ENCODE data around the gene SERPINB6. TPM values are rescaled to one million over a fixed set of nuclear protein-coding genes. Genes with fewer than 3 reads are reported as not detected.

Gene SERPINB6
- total RNA-seq, 1 donor from 2014 or later, result 14.0 TPM

- peaks cover 9% of the 10 kb centered on the region for H3K27me3 Mint-ChIP-seq (ENCODE audit: unreplicated experiment)
- peak overlapping the region; percentile 86 for H3K4me3 Mint-ChIP-seq (ENCODE audit: unreplicated experiment)
- H3K9me3 Mint-ChIP-seq (ENCODE audit: unreplicated experiment), result peaks cover 4% of the 10 kb centered on the region
- H3K36me3 Mint-ChIP-seq (ENCODE audit: unreplicated experiment), result no peaks in the 10 kb centered on the region
- peak overlapping the region; percentile 9 for H3K27ac Mint-ChIP-seq (ENCODE audit: unreplicated experiment)
- no peak for TF ChIP-seq CTCF (IDR thresholded peaks at IDR 0.05; ENCODE audit: partially characterized antibody, unreplicated experiment)
- peaks cover 21% of the 10 kb centered on the region for H3K4me1 Mint-ChIP-seq (ENCODE audit: low read depth, unreplicated experiment)
- DNase-seq, result no peak
These were observed 70.3 kb downstream of the SERPINB6 start for GRCh38 chr6:2900821-2901644.

- no peak for TF ChIP-seq CTCF (IDR thresholded peaks at IDR 0.05; ENCODE audit: partially characterized antibody, unreplicated experiment)
- Mint-ChIP-seq H3K4me3 (ENCODE audit: unreplicated experiment) (peak overlapping the region; percentile 86), H3K36me3 (ENCODE audit: unreplicated experiment) (no peaks in the 10 kb centered on the region), H3K27me3 (ENCODE audit: unreplicated experiment) (peaks cover 9% of the 10 kb centered on the region), H3K9me3 (ENCODE audit: unreplicated experiment) (peaks cover 4% of the 10 kb centered on the region), H3K4me1 (ENCODE audit: low read depth, unreplicated experiment) (peaks cover 21% of the 10 kb centered on the region), H3K27ac (ENCODE audit: unreplicated experiment) (no peak overlapping the region)
- DNase-seq, result no peak
These were observed 71.1 kb downstream of the SERPINB6 start for GRCh38 chr6:2900221-2900807.

- Mint-ChIP-seq H3K27ac (ENCODE audit: unreplicated experiment) (no peak overlapping the region), H3K9me3 (ENCODE audit: unreplicated experiment) (peaks cover 4% of the 10 kb centered on the region), H3K27me3 (ENCODE audit: unreplicated experiment) (peaks cover 9% of the 10 kb centered on the region), H3K4me3 (ENCODE audit: unreplicated experiment) (no peak overlapping the region), H3K36me3 (ENCODE audit: unreplicated experiment) (no peaks in the 10 kb centered on the region), H3K4me1 (ENCODE audit: low read depth, unreplicated experiment) (peaks cover 21% of the 10 kb centered on the region)
- DNase-seq, result no peak
- TF ChIP-seq CTCF (IDR thresholded peaks at IDR 0.05; ENCODE audit: partially characterized antibody, unreplicated experiment), result no peak
These were observed 71.8 kb downstream of the SERPINB6 start for GRCh38 chr6:2899596-2899995.

Other genes with a start within 250 kb of the SERPINB6 start
- 0.49 TPM for gene MYLK4, start 220.6 kb downstream of the SERPINB6 start, total RNA-seq (ENCODE audit: unreplicated experiment)
- 46.5 TPM for gene WRNIP1, start 206.2 kb downstream of the SERPINB6 start, total RNA-seq (ENCODE audit: unreplicated experiment)
- 8.2 TPM for gene SERPINB1, start 129.7 kb downstream of the SERPINB6 start, total RNA-seq (ENCODE audit: unreplicated experiment)
- gene SERPINB9, start 68.3 kb downstream of the SERPINB6 start, total RNA-seq (ENCODE audit: unreplicated experiment), result 23.8 TPM
- gene NQO2, start 28.3 kb upstream of the SERPINB6 start, total RNA-seq (ENCODE audit: unreplicated experiment), result 28.1 TPM
- 10.6 TPM for gene RIPK1, start 96.9 kb upstream of the SERPINB6 start, total RNA-seq (ENCODE audit: unreplicated experiment)
- gene BPHL, start 147.1 kb upstream of the SERPINB6 start, total RNA-seq (ENCODE audit: unreplicated experiment), result 72.1 TPM
- 769 TPM for gene TUBB2A, start 186.0 kb upstream of the SERPINB6 start, total RNA-seq (ENCODE audit: unreplicated experiment)

Data from glutamatergic neuron (in vitro differentiated cells).